GM18511 (cell line): ENCODE measurements around the gene G6PC1.
"Not testable (repeated sequence)": the region's sequence is repeated elsewhere in the genome, so short reads cannot be mapped to it uniquely, and the experiment has no call there.

Experiments used
- ATAC-seq: cut with Tn5 transposase; IDR thresholded peaks from one replicate; pipeline ENCODE4 v1.9.1; 2021; ENCODE audit warnings: mild to moderate bottlenecking, moderate library complexity; ENCODE audit not compliant: unreplicated experiment

Gene G6PC1

GRCh38 chr17:42873315-42873714 lies 27.3 kb upstream of the G6PC1 start:
- no peak for ATAC-seq

- ATAC-seq = not testable (repeated sequence)
Observed at GRCh38 chr17:42873932-42874695, 26.5 kb upstream of the G6PC1 start.

GRCh38 chr17:42877037-42877436 lies 23.6 kb upstream of the G6PC1 start:
- no peak for ATAC-seq

- ATAC-seq = no peak
Observed at GRCh38 chr17:42878123-42878880, 22.3 kb upstream of the G6PC1 start.

GRCh38 chr17:42878924-42879595 lies 21.5 kb upstream of the G6PC1 start:
- no peak for ATAC-seq

GRCh38 chr17:42879596-42879985 lies 21.0 kb upstream of the G6PC1 start:
- no peak for ATAC-seq

GRCh38 chr17:42880776-42881310 lies 19.8 kb upstream of the G6PC1 start:
- ATAC-seq = no peak

GRCh38 chr17:42881706-42882105 lies 18.9 kb upstream of the G6PC1 start:
- not testable (repeated sequence) for ATAC-seq

GRCh38 chr17:42882166-42882565 lies 18.4 kb upstream of the G6PC1 start:
- ATAC-seq = no peak

GRCh38 chr17:42883802-42884558 lies 16.6 kb upstream of the G6PC1 start:
- no peak for ATAC-seq

GRCh38 chr17:42885806-42886205 lies 14.8 kb upstream of the G6PC1 start:
- ATAC-seq = not testable (repeated sequence)

GRCh38 chr17:42886283-42887176 lies 14.1 kb upstream of the G6PC1 start:
- no peak for ATAC-seq

GRCh38 chr17:42889809-42890208 lies 10.8 kb upstream of the G6PC1 start:
- no peak for ATAC-seq

GRCh38 chr17:42891539-42892152 lies 9.0 kb upstream of the G6PC1 start:
- ATAC-seq = no peak

- no peak for ATAC-seq
Observed at GRCh38 chr17:42893359-42893758, 7.2 kb upstream of the G6PC1 start.

- no peak for ATAC-seq
Observed at GRCh38 chr17:42894283-42895184, 6.1 kb upstream of the G6PC1 start.

GRCh38 chr17:42895185-42895555 lies 5.4 kb upstream of the G6PC1 start:
- ATAC-seq = no peak

GRCh38 chr17:42898147-42898811 lies 2.3 kb upstream of the G6PC1 start:
- no peak for ATAC-seq
